ENCODE measurements around the gene USP36.

DNA sequence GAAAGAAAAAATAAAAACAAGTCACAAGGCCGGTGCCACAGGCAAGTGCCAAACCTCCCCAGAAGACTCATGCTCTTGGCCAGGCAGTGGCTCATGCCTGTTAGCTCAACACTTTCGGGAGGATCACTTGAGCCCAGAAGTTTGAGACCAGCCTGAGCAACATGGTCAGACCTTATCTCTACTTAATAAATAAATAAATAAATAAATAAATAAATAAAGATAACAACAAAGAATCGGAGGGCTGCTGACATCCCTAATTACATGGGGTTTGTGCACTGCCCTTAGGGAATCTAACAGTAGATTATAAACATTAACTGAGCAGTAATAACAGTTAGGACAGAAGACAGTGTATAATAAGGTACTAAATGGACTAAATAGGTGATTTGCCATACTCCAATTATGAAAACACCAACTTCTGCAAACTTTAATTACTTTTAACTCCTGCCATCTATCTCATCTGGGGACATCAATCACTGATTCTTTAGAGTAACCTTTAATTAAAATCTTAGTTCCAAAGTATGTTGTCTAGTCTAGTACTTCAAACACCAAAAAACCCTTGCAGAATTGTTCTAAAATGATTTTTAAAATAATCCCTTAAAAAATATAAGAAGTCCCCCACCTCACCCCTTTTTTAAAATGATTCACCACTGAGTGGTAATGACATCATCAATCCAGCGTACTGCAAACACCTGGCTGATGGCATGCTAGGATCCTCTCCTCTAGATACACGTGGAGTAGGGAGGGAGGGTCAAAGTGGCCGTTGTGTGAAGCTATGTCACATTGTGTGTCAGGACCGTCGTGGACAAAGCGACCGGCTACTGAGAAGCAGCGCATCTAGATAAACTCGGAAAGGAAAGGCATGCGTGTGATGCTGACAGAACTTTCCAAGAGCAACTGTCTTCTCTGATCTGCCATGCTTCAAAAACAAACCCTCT is 87.0 kb downstream of the USP36 start:
- TF ChIP-seq, protein P1, sequence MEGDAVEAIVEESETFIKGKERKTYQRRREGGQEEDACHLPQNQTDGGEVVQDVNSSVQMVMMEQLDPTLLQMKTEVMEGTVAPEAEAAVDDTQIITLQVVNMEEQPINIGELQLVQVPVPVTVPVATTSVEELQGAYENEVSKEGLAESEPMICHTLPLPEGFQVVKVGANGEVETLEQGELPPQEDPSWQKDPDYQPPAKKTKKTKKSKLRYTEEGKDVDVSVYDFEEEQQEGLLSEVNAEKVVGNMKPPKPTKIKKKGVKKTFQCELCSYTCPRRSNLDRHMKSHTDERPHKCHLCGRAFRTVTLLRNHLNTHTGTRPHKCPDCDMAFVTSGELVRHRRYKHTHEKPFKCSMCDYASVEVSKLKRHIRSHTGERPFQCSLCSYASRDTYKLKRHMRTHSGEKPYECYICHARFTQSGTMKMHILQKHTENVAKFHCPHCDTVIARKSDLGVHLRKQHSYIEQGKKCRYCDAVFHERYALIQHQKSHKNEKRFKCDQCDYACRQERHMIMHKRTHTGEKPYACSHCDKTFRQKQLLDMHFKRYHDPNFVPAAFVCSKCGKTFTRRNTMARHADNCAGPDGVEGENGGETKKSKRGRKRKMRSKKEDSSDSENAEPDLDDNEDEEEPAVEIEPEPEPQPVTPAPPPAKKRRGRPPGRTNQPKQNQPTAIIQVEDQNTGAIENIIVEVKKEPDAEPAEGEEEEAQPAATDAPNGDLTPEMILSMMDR (IDR thresholded peaks at IDR 0.05), result no peak
- TF ChIP-seq POLR2A (IDR thresholded peaks at IDR 0.05) (no peak), POLR2AphosphoS5 (IDR thresholded peaks at IDR 0.05) (no peak), EP300 (IDR thresholded peaks at IDR 0.05) (no peak)
